GM12874 (cell line): ENCODE results near the gene ICAM3.
A peak's percentile ranks its signal among the peaks of the same experiment; 100 is the strongest.

Experiments used
- CTCF ChIP-seq: IDR thresholded peaks from 2 replicates; pipeline ENCODE4 v1.5.1; 2011; ENCODE audit warnings: low read depth, mild to moderate bottlenecking, control low read depth, low read length, moderate library complexity; ENCODE audit not compliant: insufficient read depth

Gene ICAM3

GRCh38 chr19:10339380-10339960, at the start of gene ICAM3:
TSS of gene ICAM3 (minus strand) at chr19:10339624. CDS start at chr19:10339614, 10 bp downstream.
- TF ChIP-seq CTCF = no peak

GRCh38 chr19:10388957-10389356, 49.5 kb upstream of the ICAM3 start:
- peak; percentile 89 for TF ChIP-seq CTCF

GRCh38 chr19:10384580-10384979, 45.2 kb upstream of the ICAM3 start:
- no peak for TF ChIP-seq CTCF

GRCh38 chr19:10380313-10381102, 41.1 kb upstream of the ICAM3 start, which contains the start of gene TYK2:
TSS of gene TYK2 (minus strand) at chr19:10380572. CDS start at chr19:10378406, 2,166 bp downstream.
- TF ChIP-seq CTCF = no peak

GRCh38 chr19:10379880-10380312, 40.5 kb upstream of the ICAM3 start:
- no peak for TF ChIP-seq CTCF

GRCh38 chr19:10378124-10378523, 38.7 kb upstream of the ICAM3 start:
- TF ChIP-seq CTCF = no peak

GRCh38 chr19:10374931-10375330, 35.5 kb upstream of the ICAM3 start:
- TF ChIP-seq CTCF = no peak
